ENCODE data around the gene TNKS1BP1. TPM values are rescaled to one million over a fixed set of nuclear protein-coding genes. Genes with fewer than 3 reads are reported as not detected.

TNKS1BP1 gene
- total RNA-seq, 1 experiment from 2014 or later = 198 TPM

DNA sequence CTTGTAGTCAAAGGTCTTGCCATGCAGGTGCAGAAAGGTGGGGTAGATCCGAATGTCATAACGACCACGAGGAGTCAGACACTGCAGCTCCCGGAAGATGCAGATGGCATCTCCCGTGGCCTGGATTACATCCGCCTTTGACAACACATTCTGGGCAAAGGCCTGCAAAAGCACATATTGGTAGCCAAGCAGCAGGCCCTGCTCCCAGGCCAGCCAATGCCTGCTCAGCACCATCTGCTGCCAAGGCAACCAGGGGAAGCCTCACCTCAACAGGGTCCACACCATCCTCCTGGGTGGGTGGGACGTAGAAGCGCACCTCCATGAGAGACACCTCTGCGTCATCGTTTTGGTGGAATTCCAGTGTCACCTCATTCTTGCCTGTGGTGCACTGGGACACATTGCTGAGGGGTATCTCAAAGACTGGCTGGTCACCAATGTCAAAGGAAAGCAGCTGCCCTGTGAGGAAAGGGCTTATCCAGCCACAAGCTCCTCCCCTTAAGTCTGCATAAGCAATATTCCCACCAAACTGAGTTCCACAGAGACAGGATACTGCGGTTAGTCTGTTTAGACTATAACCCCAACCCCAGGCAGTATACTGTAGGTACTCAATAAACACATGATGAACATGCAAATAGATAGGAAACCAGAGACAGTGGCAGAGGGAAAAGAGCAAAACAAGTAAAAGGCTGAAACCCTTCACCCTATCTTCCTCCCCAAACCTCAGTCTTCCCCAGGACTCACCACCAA, 8.1 kb upstream of the TNKS1BP1 start:
- POLR2A ChIA-PET = interaction anchor here (4.4 kb wide), 1 partner anchor 9 kb away, joined by 89 read pairs; the partner anchor contains the start of gene TNKS1BP1
- no peak overlapping the region for H3K27ac Mint-ChIP-seq (ENCODE audit: low read depth, unreplicated experiment)

GRCh38 chr11:57331720-57332119, 7.0 kb upstream of the TNKS1BP1 start:
- H3K36me3 Mint-ChIP-seq (ENCODE audit: insufficient read depth, unreplicated experiment) = peaks cover 75% of the 10 kb centered on the region
- TF ChIP-seq, protein P1, sequence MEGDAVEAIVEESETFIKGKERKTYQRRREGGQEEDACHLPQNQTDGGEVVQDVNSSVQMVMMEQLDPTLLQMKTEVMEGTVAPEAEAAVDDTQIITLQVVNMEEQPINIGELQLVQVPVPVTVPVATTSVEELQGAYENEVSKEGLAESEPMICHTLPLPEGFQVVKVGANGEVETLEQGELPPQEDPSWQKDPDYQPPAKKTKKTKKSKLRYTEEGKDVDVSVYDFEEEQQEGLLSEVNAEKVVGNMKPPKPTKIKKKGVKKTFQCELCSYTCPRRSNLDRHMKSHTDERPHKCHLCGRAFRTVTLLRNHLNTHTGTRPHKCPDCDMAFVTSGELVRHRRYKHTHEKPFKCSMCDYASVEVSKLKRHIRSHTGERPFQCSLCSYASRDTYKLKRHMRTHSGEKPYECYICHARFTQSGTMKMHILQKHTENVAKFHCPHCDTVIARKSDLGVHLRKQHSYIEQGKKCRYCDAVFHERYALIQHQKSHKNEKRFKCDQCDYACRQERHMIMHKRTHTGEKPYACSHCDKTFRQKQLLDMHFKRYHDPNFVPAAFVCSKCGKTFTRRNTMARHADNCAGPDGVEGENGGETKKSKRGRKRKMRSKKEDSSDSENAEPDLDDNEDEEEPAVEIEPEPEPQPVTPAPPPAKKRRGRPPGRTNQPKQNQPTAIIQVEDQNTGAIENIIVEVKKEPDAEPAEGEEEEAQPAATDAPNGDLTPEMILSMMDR (IDR thresholded peaks at IDR 0.05; ENCODE audit: unreplicated experiment) = no peak
- no peak overlapping the region for H3K27ac Mint-ChIP-seq (ENCODE audit: low read depth, unreplicated experiment)
- peaks cover 29% of the 10 kb centered on the region for H3K4me1 Mint-ChIP-seq (ENCODE audit: insufficient read depth, unreplicated experiment)
- H3K9me3 Mint-ChIP-seq (ENCODE audit: unreplicated experiment) = no peaks in the 10 kb centered on the region
- ChIA-PET POLR2A (interaction anchor here (1.0 kb wide), 1 partner anchor 24 kb away, joined by 3 read pairs; no protein-coding TSS in a partner anchor), CTCF (interaction anchor here (1.3 to 1.4 kb wide), 3 partner anchors 126 to 469 kb away, joined by 3 to 6 read pairs (median 4); no protein-coding TSS in a partner anchor)
- DNase-seq (ENCODE audit: unreplicated experiment) = no peak
- intact Hi-C loops (cut with micrococcal nuclease) = no loop called here
- H3K27me3 Mint-ChIP-seq (ENCODE audit: insufficient read depth, unreplicated experiment) = no peaks in the 10 kb centered on the region
- no peak overlapping the region for H3K4me3 Mint-ChIP-seq (ENCODE audit: unreplicated experiment)
- no TSS peak for BruUV-seq (replicated peaks)

More for the DNA sequence above, 8.1 kb upstream of the TNKS1BP1 start:
- Mint-ChIP-seq H3K4me1 (ENCODE audit: insufficient read depth, unreplicated experiment) (peaks cover 20% of the 10 kb centered on the region), H3K36me3 (ENCODE audit: insufficient read depth, unreplicated experiment) (peaks cover 63% of the 10 kb centered on the region), H3K4me3 (ENCODE audit: unreplicated experiment) (no peak overlapping the region), H3K27me3 (ENCODE audit: insufficient read depth, unreplicated experiment) (no peaks in the 10 kb centered on the region), H3K9me3 (ENCODE audit: unreplicated experiment) (no peaks in the 10 kb centered on the region)
- intact Hi-C loops (cut with micrococcal nuclease) = no loop called here
- TF ChIP-seq, protein P1 (IDR thresholded peaks at IDR 0.05; ENCODE audit: unreplicated experiment) = no peak
- TSS peak; percentile 64 for BruUV-seq (replicated peaks)
- no peak for DNase-seq (ENCODE audit: unreplicated experiment)
- CTCF ChIA-PET = interaction anchor here (1.7 to 2.0 kb wide), 2 partner anchors 123 to 491 kb away, joined by 3 to 7 read pairs; no protein-coding TSS in a partner anchor

GRCh38 chr11:57330029-57330428, 5.3 kb upstream of the TNKS1BP1 start:
- Mint-ChIP-seq H3K36me3 (ENCODE audit: insufficient read depth, unreplicated experiment) (peaks cover 88% of the 10 kb centered on the region), H3K27ac (ENCODE audit: low read depth, unreplicated experiment) (no peak overlapping the region), H3K4me1 (ENCODE audit: insufficient read depth, unreplicated experiment) (peaks cover 38% of the 10 kb centered on the region), H3K9me3 (ENCODE audit: unreplicated experiment) (no peaks in the 10 kb centered on the region), H3K27me3 (ENCODE audit: insufficient read depth, unreplicated experiment) (no peaks in the 10 kb centered on the region), H3K4me3 (ENCODE audit: unreplicated experiment) (no peak overlapping the region)
- ChIA-PET CTCF (interaction anchor here (1.0 to 1.6 kb wide), 4 partner anchors 12 to 311 kb away, joined by 4 to 7 read pairs (median 6); no protein-coding TSS in a partner anchor), POLR2A (interaction anchor here (1.1 kb wide), 1 partner anchor 36 kb away, joined by 4 read pairs; no protein-coding TSS in a partner anchor)
- no TSS peak for BruUV-seq (replicated peaks)
- TF ChIP-seq, protein P1 (IDR thresholded peaks at IDR 0.05; ENCODE audit: unreplicated experiment) = no peak
- intact Hi-C loops (cut with micrococcal nuclease) = no loop called here
- no peak for DNase-seq (ENCODE audit: unreplicated experiment)

- Mint-ChIP-seq H3K4me1 (ENCODE audit: insufficient read depth, unreplicated experiment) (peaks cover 33% of the 10 kb centered on the region), H3K4me3 (ENCODE audit: unreplicated experiment) (peak overlapping the region; percentile 10), H3K36me3 (ENCODE audit: insufficient read depth, unreplicated experiment) (peaks cover 74% of the 10 kb centered on the region), H3K9me3 (ENCODE audit: unreplicated experiment) (no peaks in the 10 kb centered on the region), H3K27me3 (ENCODE audit: insufficient read depth, unreplicated experiment) (no peaks in the 10 kb centered on the region), H3K27ac (ENCODE audit: low read depth, unreplicated experiment) (peak overlapping the region; percentile 97)
- no TSS peak for BruUV-seq (replicated peaks)
- TF ChIP-seq, protein P1 (IDR thresholded peaks at IDR 0.05; ENCODE audit: unreplicated experiment) = no peak
- POLR2A ChIA-PET = no interaction called here
- CTCF ChIA-PET = interaction anchor here (0.5 kb wide), 1 partner anchor 22 kb away, joined by 5 read pairs; no protein-coding TSS in a partner anchor
- intact Hi-C loops (cut with micrococcal nuclease) = no loop called here
- no peak for DNase-seq (ENCODE audit: unreplicated experiment)
Observed at GRCh38 chr11:57327721-57328120, 3.0 kb upstream of the TNKS1BP1 start.

Measured in MCF 10A (cell line).